Measurements from ENCODE around the gene CAST. TPM values are rescaled to one million over a fixed set of nuclear protein-coding genes. Genes with fewer than 3 reads are reported as not detected.

CAST gene
- total RNA-seq, 2 donors from 2014 or later: 315 to 490 TPM

GRCh38 chr5:96712100-96712746 lies 50.0 kb downstream of the CAST start:
- Histone ChIP-seq H3K9ac (ENCODE audit: low read depth in 2 of 2, low read length in 2 of 2) (no peak overlapping the region), H3K36me3 (no peaks in the 10 kb centered on the region), H3K27me3 (no peaks in the 10 kb centered on the region), H3K4me3 (no peak overlapping the region), H3K4me1 (peaks cover 19% of the 10 kb centered on the region), H3K27ac (no peak overlapping the region), H3K9me3 (no peaks in the 10 kb centered on the region)
- no peak for TF ChIP-seq CTCF (IDR thresholded peaks at IDR 0.05)
- intact Hi-C loops (cut with DNase I): no loop called here
- DNase-seq: no peak

DNA sequence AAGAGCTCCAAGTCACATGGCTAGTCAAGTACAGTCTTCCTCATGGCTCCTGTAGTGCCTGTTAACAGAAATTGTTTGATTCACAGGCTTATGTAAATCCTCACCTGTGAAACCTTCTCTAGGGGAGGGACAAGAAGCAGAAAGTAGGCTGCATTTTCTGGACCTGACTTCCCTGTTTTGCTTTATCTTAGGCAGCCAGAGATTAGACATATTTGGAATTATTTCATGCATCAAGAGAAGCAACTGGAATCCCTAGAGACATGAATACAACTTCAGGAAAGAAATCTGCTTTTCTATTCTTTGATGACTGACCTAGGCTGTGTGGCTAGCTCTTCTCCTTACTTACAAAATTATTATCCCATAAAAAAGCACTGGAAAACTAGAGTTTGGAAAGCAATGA lies 52.3 kb downstream of the CAST start:
- no peak overlapping the region for H3K4me3 ChIP-seq
- H3K36me3 ChIP-seq: no peaks in the 10 kb centered on the region
- H3K9ac ChIP-seq (ENCODE audit: low read depth in 2 of 2, low read length in 2 of 2): peak overlapping the region in 1 of 2 donors; percentile 44
- peaks cover 19% of the 10 kb centered on the region for H3K4me1 ChIP-seq
- intact Hi-C loops (cut with DNase I): no loop called here
- peak overlapping the region; percentile 50 for H3K27ac ChIP-seq
- TF ChIP-seq CTCF (IDR thresholded peaks at IDR 0.05): no peak
- no peak for DNase-seq
- H3K27me3 ChIP-seq: no peaks in the 10 kb centered on the region
- no peaks in the 10 kb centered on the region for H3K9me3 ChIP-seq

DNA sequence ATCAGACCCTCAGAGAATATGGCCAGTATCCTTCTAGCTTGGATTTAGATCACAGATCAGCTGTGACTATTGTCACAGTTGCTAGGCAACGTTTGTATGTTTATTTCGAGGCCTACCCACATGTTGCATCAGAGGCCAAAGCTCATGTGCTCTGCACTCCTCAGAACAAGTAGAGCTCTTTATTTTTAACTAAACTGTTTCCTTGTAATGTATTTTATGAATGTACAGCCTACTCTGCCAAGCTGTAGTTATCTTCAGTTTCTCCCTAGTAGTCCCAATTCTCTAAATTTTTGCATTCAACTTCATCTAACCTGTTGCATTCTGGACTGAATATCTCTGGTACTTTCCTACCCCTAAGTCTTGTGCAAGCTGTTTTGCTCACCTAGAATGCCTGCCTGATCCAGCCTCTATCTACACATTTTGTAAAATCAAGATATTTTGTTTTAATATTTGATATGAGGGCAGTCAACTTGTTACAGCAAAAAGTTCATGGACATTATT lies 52.8 kb downstream of the CAST start:
- peak overlapping the region in 1 of 2 donors; percentile 44 for H3K9ac ChIP-seq (ENCODE audit: low read depth in 2 of 2, low read length in 2 of 2)
- TF ChIP-seq CTCF (IDR thresholded peaks at IDR 0.05): no peak

GRCh38 chr5:96716007-96716406 lies 53.8 kb downstream of the CAST start:
- no peak for DNase-seq
- no peaks in the 10 kb centered on the region for H3K36me3 ChIP-seq
- intact Hi-C loops (cut with DNase I): no loop called here
- H3K9me3 ChIP-seq: no peaks in the 10 kb centered on the region
- TF ChIP-seq CTCF (IDR thresholded peaks at IDR 0.05): no peak
- no peak overlapping the region for H3K9ac ChIP-seq (ENCODE audit: low read depth in 2 of 2, low read length in 2 of 2)
- H3K27me3 ChIP-seq: no peaks in the 10 kb centered on the region
- H3K4me1 ChIP-seq: peaks cover 19% of the 10 kb centered on the region
- H3K27ac ChIP-seq: no peak overlapping the region
- no peak overlapping the region for H3K4me3 ChIP-seq

More for the DNA sequence above, 52.8 kb downstream of the CAST start:
- peak overlapping the region; percentile 50 for H3K27ac ChIP-seq
- H3K27me3 ChIP-seq: no peaks in the 10 kb centered on the region
- no peak overlapping the region for H3K4me3 ChIP-seq
- intact Hi-C loops (cut with DNase I): no loop called here
- H3K4me1 ChIP-seq: peaks cover 19% of the 10 kb centered on the region
- H3K36me3 ChIP-seq: no peaks in the 10 kb centered on the region
- H3K9me3 ChIP-seq: no peaks in the 10 kb centered on the region
- DNase-seq: peak; percentile 81

GRCh38 chr5:96716716-96717115 lies 54.5 kb downstream of the CAST start:
- Histone ChIP-seq H3K4me1 (peaks cover 19% of the 10 kb centered on the region), H3K27ac (no peak overlapping the region)
- intact Hi-C loops (cut with DNase I): no loop called here

More at GRCh38 chr5:96716716-96717115, 54.5 kb downstream of the CAST start:
- H3K27me3 ChIP-seq: no peaks in the 10 kb centered on the region
- DNase-seq: no peak
- no peaks in the 10 kb centered on the region for H3K9me3 ChIP-seq
- no peak for TF ChIP-seq CTCF (IDR thresholded peaks at IDR 0.05)
- H3K4me3 ChIP-seq: no peak overlapping the region
- H3K36me3 ChIP-seq: no peaks in the 10 kb centered on the region
- H3K9ac ChIP-seq (ENCODE audit: low read depth in 2 of 2, low read length in 2 of 2): no peak overlapping the region

Data from colonic mucosa (tissue), 4 donors.